ENCODE data around the gene MEX3D.

DNA sequence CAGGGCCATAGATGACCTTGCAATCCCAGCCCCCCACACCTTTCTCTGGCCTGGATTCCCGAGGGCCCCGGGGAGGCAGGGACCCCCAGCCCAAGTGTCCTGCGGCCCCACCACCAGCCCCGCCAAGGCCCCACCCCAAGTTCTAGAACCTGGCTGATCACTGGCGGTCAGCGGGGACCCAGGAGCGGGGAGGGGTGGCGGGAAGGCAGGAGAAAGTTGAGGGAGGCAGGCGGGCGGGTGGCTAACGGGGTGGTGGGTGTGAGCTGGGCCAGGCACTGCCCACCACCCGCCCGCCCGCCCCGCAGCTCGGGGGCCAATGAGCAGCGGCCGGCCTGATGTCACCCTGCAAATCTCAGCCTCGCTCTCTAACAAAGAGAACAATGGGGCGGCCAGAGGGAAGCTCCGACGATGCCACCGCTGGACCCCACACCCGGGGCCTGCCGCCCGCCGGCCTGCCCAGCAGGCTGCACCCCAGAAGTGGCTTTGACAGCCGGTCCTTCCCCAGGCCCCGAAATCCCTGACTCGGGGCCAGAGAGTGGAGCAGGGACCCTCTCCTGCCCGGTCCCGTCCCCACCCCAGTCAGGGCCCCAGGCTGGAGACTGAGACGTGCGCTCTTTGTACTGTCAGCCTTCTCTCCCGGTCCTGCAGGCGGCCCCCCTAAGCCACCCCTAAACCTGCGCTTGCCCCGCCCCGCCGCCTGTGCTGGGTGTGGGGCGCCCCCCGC is 1.6 kb downstream of the MEX3D start:
- TF ChIP-seq, protein P1, sequence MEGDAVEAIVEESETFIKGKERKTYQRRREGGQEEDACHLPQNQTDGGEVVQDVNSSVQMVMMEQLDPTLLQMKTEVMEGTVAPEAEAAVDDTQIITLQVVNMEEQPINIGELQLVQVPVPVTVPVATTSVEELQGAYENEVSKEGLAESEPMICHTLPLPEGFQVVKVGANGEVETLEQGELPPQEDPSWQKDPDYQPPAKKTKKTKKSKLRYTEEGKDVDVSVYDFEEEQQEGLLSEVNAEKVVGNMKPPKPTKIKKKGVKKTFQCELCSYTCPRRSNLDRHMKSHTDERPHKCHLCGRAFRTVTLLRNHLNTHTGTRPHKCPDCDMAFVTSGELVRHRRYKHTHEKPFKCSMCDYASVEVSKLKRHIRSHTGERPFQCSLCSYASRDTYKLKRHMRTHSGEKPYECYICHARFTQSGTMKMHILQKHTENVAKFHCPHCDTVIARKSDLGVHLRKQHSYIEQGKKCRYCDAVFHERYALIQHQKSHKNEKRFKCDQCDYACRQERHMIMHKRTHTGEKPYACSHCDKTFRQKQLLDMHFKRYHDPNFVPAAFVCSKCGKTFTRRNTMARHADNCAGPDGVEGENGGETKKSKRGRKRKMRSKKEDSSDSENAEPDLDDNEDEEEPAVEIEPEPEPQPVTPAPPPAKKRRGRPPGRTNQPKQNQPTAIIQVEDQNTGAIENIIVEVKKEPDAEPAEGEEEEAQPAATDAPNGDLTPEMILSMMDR (conservative IDR thresholded peaks at IDR 0.05; ENCODE audit: low read length) = no peak
- TF ChIP-seq EZH2phosphoT487 (IDR thresholded peaks at IDR 0.05; ENCODE audit: borderline replicate concordance) = no peak

Data from Loucy (cell line).